Epithelial cell of prostate (primary cell): ENCODE results near the gene ANKRD31.
"Not testable (repeated sequence)": the region's sequence is repeated elsewhere in the genome, so short reads cannot be mapped to it uniquely, and the experiment has no call there.

ENCODE experiments used
- DNase-seq: peaks from one replicate; pipeline ENCODE4 v3.0.0-alpha.2; 2011; ENCODE audit warnings: low read depth, low spot score
- H3K27ac ChIP-seq: fragments of 450-650 bp; 2 replicates; pipeline ENCODE4 v1.5.1; 2017; ENCODE audit warnings: mild to moderate bottlenecking

The ANKRD31 gene

DNA sequence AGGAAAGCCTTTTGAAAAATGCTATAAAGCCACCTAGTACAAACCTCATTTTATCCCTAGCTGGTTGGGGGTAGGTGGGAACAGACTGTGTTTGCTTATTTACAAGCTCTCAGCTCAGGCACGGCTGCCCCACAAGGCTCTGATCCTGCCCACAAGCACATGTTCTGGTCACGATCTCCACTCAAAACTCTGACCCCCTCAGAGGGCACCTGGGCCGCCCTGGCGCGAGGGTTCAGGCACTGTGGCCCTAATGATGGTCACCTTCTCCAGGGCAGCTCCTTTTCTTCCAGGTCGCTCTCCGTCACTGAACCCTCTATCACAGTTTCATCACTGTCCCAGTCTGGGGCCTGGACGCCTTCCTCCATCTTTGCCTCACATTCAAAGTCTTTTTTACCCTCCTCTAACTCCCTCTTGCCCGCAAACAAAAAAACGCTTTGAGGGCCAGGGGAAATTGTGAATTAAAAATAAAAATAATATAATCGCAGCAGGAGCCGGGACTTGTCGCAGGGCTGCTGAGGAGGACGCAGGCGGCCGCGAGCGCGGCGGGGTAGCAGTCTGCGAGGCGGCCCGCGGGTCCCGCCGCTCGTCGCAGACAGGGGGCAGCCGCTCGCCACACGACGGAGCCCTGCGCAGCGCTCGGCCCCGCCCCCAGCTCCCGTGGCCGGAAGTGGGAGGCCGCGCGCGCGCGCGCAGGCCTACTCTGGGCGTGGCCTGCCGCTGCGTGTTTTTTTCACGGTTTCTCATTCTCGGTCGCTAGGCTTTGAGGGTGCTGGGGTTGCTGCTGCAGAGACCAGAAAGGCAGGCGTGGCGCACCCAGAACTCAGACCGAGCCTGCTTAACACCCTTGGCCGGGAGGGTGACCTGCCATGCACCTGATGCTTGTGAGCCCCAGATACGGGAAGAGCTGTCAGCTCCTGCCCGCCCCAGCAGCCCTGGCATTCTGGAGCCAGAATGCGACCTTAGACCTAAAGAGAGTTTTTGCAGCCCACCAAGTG is at the start of gene ANKRD31:
ANKRD31 (minus strand) TSS at position 557 of the 995 bp plus-strand sequence; CDS start at position 365, 192 bp downstream.
- DNase-seq = no peak
- H3K27ac ChIP-seq = peak within 1 kb of the TSS; percentile 38

GRCh38 chr5:75286211-75286773 is 49.6 kb upstream of the ANKRD31 start:
- DNase-seq = no peak
- no peak overlapping the region for H3K27ac ChIP-seq

- no peak overlapping the region for H3K27ac ChIP-seq
- DNase-seq = no peak
Measured at GRCh38 chr5:75282581-75282980, 45.9 kb upstream of the ANKRD31 start.

DNA sequence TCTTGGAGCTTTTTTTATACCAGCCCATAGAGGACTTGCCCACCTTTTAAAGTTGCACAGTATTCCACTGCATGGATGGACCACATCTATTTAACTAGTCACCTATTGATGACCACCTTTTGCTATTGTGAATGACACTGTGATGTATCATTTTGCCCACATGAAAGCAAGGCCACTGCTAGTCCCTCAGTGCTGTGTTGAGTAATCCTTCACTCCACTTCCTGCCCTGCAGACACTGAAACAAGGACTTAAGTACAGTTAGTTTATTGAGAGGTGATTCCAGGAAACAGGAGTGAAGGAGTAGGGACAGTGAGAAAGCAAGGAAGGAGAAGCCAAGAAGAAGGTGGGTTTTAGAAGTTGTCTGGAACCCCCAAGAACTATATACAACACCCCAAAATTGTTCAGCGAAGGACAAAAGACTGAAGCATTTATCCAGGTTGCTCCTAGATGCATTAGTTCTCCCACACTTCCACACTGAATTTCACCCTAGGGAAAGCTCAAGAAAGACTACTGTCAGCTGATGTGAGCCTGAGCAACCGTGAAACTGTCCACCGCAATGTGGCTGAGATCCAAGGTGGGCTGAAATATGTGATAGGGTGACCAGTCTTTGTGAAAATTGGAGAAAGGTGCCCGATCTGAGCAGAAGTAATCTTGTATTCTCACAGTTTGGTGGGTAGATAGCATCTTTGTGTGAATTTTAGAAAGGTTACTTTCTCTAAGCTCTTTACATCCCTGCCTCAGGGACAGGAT is 45.2 kb upstream of the ANKRD31 start:
- no peak for DNase-seq
- no peak overlapping the region for H3K27ac ChIP-seq

GRCh38 chr5:75279321-75279720 is 42.6 kb upstream of the ANKRD31 start:
- DNase-seq = no peak

GRCh38 chr5:75277463-75277862 is 40.8 kb upstream of the ANKRD31 start:
- peak overlapping the region; percentile 7 for H3K27ac ChIP-seq
- DNase-seq = no peak

More at GRCh38 chr5:75279321-75279720, 42.6 kb upstream of the ANKRD31 start:
- no peak overlapping the region for H3K27ac ChIP-seq

DNA sequence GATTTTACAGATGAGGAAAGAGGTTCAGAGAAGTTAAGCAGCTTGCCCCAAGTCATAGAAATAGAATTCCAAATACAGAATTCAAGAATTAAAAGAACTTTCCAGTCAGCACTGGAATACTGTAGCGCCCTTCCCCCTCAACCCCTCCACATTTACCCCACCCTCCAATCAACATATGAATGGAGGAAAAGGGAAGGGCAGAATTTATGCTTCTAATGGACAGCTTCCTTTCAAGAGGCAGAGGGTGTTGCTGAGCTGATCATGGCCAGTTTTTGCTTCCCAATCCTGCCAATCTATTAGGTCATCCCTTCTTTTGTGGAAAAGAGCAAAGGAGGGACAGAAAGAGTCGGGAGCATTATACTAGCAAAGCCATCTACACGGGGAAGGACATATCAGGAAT is 39.1 kb upstream of the ANKRD31 start:
- DNase-seq = no peak
- H3K27ac ChIP-seq = no peak overlapping the region

- no peak for DNase-seq
- no peak overlapping the region for H3K27ac ChIP-seq
Measured at GRCh38 chr5:75275147-75275546, 38.5 kb upstream of the ANKRD31 start.

- no peak overlapping the region for H3K27ac ChIP-seq
- DNase-seq = no peak
Measured at GRCh38 chr5:75274486-75274885, 37.8 kb upstream of the ANKRD31 start.

DNA sequence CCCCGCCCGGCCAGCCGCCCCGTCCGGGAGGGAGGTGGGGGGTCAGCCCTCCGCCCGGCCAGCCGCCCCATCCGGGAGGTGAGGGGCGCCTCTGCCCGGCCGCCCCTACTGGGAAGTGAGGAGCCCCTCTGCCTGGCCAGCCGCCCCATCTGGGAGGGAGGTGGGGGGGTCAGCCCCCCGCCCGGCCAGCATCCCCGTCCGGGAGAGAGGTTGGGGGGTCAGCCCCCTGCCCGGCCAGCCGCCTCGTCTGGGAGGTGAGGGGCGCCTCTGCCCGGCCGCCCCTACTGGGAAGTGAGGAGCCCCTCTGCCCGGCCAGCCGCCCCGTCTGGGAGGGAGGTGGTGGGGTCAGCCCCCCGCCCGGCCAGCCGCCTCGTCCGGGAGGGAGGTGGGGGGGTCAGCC is 33.9 kb upstream of the ANKRD31 start:
- not testable (repeated sequence) for H3K27ac ChIP-seq, DNase-seq

DNA sequence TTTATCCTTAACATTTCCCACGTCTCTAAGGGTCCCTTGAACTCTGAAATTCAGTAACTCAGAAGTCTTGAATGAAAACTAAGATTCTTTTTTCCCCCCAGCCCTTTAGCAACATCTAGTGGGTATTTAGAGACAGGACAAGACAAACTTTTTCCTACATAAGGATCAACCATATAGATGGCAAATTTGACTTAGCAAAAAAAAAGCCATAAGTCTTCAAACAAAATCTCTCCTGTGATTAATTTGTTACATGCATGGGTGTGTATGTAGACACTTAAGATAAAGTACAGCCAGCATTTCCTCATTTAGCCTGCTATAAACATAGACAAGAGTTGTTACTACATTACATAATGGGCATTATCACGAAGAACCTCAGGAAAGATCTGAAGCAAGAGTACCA is 29.1 kb upstream of the ANKRD31 start:
- no peak overlapping the region for H3K27ac ChIP-seq
- no peak for DNase-seq

GRCh38 chr5:75262271-75262670 is 25.6 kb upstream of the ANKRD31 start:
- DNase-seq = no peak

DNA sequence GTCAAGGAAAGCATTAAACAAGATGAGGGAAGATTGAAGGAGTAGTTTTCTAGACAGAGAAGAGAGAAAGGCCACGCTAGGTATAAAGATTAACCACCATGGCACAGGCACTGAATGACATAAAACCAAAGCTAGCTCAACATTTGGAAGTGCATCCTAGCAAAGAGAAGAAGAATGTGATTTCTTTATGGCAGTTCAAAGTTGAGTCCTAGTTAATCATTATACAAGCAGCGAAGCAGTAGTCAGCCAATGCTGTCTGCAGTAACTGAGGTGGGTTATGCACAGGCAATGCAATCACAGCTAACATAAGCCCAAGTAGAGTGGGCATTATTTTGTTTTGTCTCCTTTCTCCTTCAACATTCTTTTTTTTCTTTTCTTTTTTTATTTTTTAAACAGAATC is 24.0 kb upstream of the ANKRD31 start:
- no peak overlapping the region for H3K27ac ChIP-seq
- no peak for DNase-seq

More at GRCh38 chr5:75262271-75262670, 25.6 kb upstream of the ANKRD31 start:
- no peak overlapping the region for H3K27ac ChIP-seq

- H3K27ac ChIP-seq = not testable (repeated sequence)
Measured at GRCh38 chr5:75250452-75250851, 13.8 kb upstream of the ANKRD31 start.

DNA sequence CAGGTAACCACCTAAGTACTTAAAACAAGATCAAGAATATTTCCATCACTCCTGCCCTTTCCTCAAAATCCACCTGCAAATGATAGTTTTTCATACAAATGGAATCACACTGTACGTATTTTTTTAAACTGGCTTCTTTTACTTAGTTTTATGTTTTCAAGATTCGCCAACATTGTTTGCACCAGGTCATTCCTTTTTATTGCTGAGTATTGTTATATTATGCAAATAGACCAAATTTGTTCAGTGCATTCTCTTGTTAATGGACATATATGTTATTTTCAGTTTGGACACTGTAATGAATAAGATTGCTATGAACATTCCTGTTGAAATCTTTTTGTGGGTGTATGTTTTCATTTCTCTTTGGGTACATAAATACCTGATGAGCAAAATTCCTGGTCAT is 8.3 kb upstream of the ANKRD31 start:
- DNase-seq = no peak

More at GRCh38 chr5:75250452-75250851, 13.8 kb upstream of the ANKRD31 start:
- DNase-seq = not testable (repeated sequence)

GRCh38 chr5:75243510-75243909 is 6.8 kb upstream of the ANKRD31 start:
- no peak for DNase-seq
- peak overlapping the region; percentile 70 for H3K27ac ChIP-seq

More for the DNA sequence above, 8.3 kb upstream of the ANKRD31 start:
- H3K27ac ChIP-seq = no peak overlapping the region

- no peak for DNase-seq
- H3K27ac ChIP-seq = peak overlapping the region; percentile 70
Measured at GRCh38 chr5:75243100-75243499, 6.4 kb upstream of the ANKRD31 start.

DNA sequence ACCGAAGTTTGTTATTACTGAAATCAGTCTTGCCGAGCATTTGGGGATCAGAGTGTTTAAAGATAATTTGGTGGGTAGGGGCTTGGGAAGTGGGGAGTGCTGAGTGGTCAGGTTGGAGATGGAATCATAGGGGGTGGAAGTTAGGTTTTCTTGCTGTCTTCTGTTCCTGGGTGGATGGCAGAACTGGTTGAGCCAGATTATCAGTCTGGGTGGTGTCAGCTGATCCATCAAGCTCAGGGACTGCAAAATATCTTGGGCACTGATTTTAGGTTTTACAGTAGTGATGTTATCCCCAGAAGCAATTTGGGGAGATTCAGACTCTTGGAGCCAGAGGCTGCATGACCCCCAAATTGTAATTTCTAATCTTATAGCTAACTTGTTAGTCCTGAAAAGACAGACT is 5.4 kb upstream of the ANKRD31 start:
- peak overlapping the region; percentile 70 for H3K27ac ChIP-seq
- no peak for DNase-seq

DNA sequence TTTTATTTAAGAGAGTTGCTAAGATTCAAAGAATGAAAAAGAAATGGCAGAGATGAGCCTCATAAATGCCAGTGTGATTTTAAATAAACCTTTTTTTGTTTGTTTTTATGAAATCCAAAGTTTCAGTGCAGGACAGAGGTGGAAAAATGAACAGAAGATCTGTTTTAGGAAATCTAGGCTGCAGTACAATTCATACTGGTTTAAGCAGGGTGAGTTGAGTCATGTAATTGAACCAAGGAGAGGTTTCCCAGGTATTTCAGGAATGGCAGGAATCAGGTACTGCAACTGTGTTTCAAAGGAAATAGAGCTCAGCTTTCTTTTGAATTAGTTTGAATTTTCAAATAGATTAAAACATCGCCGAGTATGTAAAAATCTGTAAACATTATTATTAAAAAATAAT is 3.0 kb upstream of the ANKRD31 start:
- peak overlapping the region; percentile 71 for H3K27ac ChIP-seq
- DNase-seq = peak; percentile 22

- H3K27ac ChIP-seq = no peak overlapping the region
- no peak for DNase-seq
Measured at GRCh38 chr5:75235711-75236110, 967 bp downstream of the ANKRD31 start.

DNA sequence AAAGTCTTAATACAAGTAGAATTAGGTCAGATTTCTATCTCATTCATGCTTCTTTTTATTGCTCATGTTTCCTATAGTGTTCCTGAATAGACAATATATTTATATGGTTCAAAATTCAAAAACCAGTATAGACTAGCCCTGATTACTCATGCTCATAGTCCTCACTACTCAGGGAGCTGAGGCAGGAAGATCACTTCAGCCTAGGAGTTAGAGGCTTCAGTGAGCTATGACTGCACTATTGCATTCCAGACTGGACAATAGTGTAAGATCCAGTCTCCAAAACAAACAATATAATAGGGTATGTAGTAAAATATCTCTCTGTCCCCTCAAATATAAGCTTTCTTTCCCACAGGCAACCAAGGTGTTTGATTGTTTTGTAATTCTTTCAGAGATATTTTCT is 2.4 kb downstream of the ANKRD31 start:
- peak overlapping the region; percentile 20 for H3K27ac ChIP-seq
- peak; percentile 34 for DNase-seq
